Measurements from ENCODE around the gene ROR2. TPM values are rescaled to one million over a fixed set of nuclear protein-coding genes. Genes with fewer than 3 reads are reported as not detected.

The ROR2 gene
- total RNA-seq, 1 donor from 2014 or later = 0.32 TPM

DNA sequence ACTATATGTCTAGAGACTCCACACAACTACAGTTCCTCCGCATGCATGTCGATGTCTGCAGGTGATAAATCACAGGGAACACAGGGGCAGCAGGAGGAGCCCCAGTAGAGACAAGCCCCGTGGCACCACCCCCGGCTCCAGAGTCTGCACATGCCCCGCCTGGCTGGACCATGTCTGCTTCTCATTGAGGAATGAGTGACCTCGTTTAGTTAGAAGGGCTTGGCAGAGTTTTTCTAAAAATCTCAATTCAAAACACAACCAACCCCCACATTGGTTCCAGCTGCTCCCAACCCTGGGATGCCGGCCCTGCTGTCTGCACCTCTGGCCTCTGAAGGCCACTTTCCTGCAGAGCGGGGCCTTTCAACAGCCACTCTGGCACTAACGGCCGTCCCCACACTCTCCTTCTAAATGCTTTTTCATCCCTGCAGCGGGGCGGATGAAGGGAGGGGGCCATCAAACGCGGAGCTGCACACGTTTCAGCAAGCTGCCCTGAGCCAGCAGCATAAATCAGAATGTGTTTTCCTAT lies 106.3 kb downstream of the ROR2 start:
- no peaks in the 10 kb centered on the region for H3K36me3 ChIP-seq
- no peaks in the 10 kb centered on the region for H3K9me3 ChIP-seq
- intact Hi-C loops (cut with DNase I) = no loop called here
- no peaks in the 10 kb centered on the region for H3K27me3 ChIP-seq
- DNase-seq (ENCODE audit: low spot score in 2 of 2) = no peak
- peaks cover 0 to 9% of the 10 kb centered on the region in 2 donors for H3K4me1 ChIP-seq
- peak overlapping the region; percentile 23 to 48 for H3K4me3 ChIP-seq
- no peak overlapping the region for H3K27ac ChIP-seq
- TF ChIP-seq, protein P1, sequence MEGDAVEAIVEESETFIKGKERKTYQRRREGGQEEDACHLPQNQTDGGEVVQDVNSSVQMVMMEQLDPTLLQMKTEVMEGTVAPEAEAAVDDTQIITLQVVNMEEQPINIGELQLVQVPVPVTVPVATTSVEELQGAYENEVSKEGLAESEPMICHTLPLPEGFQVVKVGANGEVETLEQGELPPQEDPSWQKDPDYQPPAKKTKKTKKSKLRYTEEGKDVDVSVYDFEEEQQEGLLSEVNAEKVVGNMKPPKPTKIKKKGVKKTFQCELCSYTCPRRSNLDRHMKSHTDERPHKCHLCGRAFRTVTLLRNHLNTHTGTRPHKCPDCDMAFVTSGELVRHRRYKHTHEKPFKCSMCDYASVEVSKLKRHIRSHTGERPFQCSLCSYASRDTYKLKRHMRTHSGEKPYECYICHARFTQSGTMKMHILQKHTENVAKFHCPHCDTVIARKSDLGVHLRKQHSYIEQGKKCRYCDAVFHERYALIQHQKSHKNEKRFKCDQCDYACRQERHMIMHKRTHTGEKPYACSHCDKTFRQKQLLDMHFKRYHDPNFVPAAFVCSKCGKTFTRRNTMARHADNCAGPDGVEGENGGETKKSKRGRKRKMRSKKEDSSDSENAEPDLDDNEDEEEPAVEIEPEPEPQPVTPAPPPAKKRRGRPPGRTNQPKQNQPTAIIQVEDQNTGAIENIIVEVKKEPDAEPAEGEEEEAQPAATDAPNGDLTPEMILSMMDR (IDR thresholded peaks at IDR 0.05) = no peak

DNA sequence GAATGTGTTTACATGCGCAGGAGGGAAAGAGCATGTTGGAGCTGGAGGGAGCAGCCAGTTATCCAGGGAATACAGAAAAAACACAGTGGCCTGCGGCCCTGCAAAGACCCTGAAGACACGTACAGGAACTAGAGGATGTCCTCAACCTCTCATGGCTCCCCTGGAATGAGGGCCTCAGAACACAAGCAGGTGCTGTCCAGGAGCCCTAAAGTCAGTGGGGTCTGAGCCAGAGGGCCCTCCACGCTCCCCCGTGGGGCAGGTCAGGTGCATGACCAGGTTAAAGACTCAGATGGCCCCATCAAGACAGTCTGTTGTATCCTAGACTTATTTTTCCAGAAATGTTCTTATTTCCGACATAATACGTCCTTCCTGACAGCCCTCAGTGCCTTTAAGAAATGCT lies 106.9 kb downstream of the ROR2 start:
- no peaks in the 10 kb centered on the region for H3K27me3 ChIP-seq
- no peak for DNase-seq (ENCODE audit: low spot score in 2 of 2)
- no peaks in the 10 kb centered on the region for H3K9me3 ChIP-seq
- peaks cover 0 to 9% of the 10 kb centered on the region in 2 donors for H3K4me1 ChIP-seq
- no peak overlapping the region for H3K27ac ChIP-seq
- intact Hi-C loops (cut with DNase I) = no loop called here
- TF ChIP-seq, protein P1 (IDR thresholded peaks at IDR 0.05) = no peak
- H3K4me3 ChIP-seq = no peak overlapping the region
- no peaks in the 10 kb centered on the region for H3K36me3 ChIP-seq

- Histone ChIP-seq H3K4me3 (no peak overlapping the region), H3K27ac (no peak overlapping the region), H3K4me1 (peaks cover 0 to 9% of the 10 kb centered on the region in 2 donors), H3K36me3 (no peaks in the 10 kb centered on the region), H3K27me3 (no peaks in the 10 kb centered on the region), H3K9me3 (no peaks in the 10 kb centered on the region)
- no peak for DNase-seq (ENCODE audit: low spot score in 2 of 2)
- TF ChIP-seq, protein P1 (IDR thresholded peaks at IDR 0.05) = no peak
- intact Hi-C loops (cut with DNase I) = no loop called here
These were observed 107.5 kb downstream of the ROR2 start for GRCh38 chr9:91842358-91843049.

DNA sequence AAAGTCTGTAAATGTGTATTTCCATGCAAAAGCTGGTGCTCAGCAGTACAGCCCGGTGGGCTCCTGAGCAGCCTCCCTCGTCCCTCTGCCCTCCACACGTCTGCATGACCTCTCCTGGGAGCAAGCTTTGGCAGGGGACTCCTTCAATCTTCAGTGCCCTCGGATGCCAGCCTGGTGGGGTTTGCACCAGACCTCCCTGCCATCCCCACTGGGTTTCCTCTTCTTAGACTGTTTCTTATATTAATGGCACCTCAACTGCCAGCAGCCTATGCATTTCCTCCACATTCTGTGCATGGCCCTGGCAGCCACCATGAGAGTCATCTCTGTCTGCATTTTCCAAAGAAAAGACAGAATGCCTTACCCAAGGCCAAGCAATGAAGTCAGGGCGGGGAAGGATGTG lies 108.4 kb downstream of the ROR2 start:
- TF ChIP-seq, protein P1 (IDR thresholded peaks at IDR 0.05) = no peak
- H3K4me1 ChIP-seq = peaks cover 0 to 9% of the 10 kb centered on the region in 2 donors
- no peaks in the 10 kb centered on the region for H3K36me3 ChIP-seq
- intact Hi-C loops (cut with DNase I) = no loop called here
- peak in 1 of 2 donors; percentile 39 for DNase-seq (ENCODE audit: low spot score in 2 of 2)
- no peak overlapping the region for H3K4me3 ChIP-seq
- no peak overlapping the region for H3K27ac ChIP-seq
- no peaks in the 10 kb centered on the region for H3K27me3 ChIP-seq
- no peaks in the 10 kb centered on the region for H3K9me3 ChIP-seq

- Histone ChIP-seq H3K4me3 (no peak overlapping the region), H3K36me3 (no peaks in the 10 kb centered on the region), H3K27me3 (no peaks in the 10 kb centered on the region), H3K27ac (no peak overlapping the region), H3K4me1 (peaks cover 0 to 9% of the 10 kb centered on the region in 2 donors), H3K9me3 (no peaks in the 10 kb centered on the region)
- intact Hi-C loops (cut with DNase I) = no loop called here
- TF ChIP-seq, protein P1 (IDR thresholded peaks at IDR 0.05) = no peak
- no peak for DNase-seq (ENCODE audit: low spot score in 2 of 2)
These were observed 109.1 kb downstream of the ROR2 start for GRCh38 chr9:91840882-91841281.

Data from ascending aorta (tissue), 2 donors.